GM18499 (cell line): ENCODE measurements around the gene SOX14.

Experiments
- ATAC-seq: cut with Tn5 transposase; IDR thresholded peaks from one replicate; pipeline ENCODE4 v1.9.1; 2021; ENCODE audit warnings: moderate number of reproducible peaks; ENCODE audit not compliant: insufficient read depth, unreplicated experiment

SOX14 gene

DNA sequence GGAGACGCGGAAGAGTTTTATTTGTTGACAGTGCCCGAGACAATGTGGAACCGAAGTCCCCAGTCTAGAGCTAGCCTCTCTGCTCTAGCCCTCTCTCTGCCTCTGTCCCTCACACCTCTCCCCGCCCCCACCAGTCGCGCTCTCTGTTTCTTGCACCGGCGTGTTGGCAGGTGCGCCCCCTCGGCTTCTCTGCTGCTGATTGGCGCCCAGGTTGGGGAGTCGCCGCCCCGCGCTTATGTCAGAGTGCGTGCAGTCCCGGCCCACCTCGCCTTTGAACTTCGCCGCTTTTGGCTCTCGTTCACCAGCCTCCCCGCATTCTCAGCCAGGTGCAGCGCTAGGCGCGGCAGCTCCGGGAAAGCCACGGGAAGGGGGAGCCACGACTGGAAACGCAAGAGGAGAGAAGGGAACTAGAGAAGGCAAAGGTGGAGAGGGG lies at the start of gene SOX14:
Gene SOX14, plus strand, starts transcription at position 315 of the 433 bp plus-strand sequence. CDS start 470 bp downstream, outside the sequence.
- ATAC-seq: no peak

GRCh38 chr3:137714551-137714950 lies 49.6 kb upstream of the SOX14 start:
- ATAC-seq: no peak

DNA sequence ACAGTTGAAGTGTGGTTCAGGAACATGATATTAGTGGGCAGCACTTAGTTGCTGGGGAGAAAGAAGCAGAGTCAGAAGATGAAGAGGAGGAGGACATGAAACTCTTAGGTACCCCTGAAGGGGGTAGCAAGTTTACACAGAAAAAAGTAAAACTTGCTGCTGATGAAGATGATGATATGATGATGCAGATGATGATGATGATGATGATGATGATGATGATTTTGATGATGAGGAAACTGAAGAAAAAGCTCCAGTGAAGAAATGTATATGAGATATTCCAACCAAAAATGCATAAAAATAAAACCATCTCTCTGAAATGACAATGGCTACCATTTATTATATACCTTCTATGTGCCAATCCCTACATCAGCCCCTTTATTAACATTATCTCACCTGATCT lies 39.9 kb upstream of the SOX14 start:
- ATAC-seq: no peak

DNA sequence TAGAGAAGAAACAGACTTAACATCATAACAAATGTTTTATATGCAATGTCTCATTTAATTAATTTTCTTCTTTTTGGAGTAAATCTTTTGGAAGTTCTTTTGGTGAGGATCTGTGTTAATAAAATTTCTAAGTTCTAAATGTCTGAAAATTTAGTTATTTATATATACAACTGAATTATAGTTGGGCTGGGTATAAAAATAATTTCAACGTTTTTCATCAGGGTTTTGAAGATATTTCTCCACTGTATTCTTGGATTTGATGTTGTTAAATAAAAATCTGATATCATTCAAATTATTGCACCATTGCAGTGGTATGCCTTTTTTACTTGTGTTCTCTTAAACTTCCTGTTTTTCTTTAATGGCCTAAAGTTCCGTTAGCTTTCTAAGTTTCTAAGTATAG lies 26.9 kb upstream of the SOX14 start:
- ATAC-seq: no peak

GRCh38 chr3:137738710-137739109 lies 25.4 kb upstream of the SOX14 start:
- ATAC-seq: no peak

DNA sequence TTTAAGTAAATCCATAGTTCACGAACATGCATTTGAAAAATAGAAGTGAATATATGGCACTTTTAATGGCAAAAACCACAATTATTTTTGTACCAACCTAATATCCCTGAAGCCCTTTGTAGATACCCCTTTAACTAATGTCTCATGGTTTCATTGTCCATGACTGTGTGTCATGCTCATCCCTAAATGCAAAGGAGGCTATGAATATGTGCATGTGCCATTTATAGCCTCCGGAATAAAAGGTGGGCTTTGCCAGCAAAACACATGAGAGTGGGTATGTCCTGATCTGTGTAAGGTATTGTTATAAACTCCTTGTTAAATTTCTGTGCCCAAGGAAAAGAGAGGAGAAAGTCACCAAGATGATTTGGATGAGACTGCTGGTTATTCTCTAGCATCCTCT lies 20.5 kb upstream of the SOX14 start:
- no peak for ATAC-seq

- no peak for ATAC-seq
Measured at GRCh38 chr3:137746808-137747207, 17.3 kb upstream of the SOX14 start.

- ATAC-seq: no peak
Measured at GRCh38 chr3:137759505-137759904, 4.6 kb upstream of the SOX14 start.

GRCh38 chr3:137760341-137761098 lies 3.6 kb upstream of the SOX14 start:
- no peak for ATAC-seq

DNA sequence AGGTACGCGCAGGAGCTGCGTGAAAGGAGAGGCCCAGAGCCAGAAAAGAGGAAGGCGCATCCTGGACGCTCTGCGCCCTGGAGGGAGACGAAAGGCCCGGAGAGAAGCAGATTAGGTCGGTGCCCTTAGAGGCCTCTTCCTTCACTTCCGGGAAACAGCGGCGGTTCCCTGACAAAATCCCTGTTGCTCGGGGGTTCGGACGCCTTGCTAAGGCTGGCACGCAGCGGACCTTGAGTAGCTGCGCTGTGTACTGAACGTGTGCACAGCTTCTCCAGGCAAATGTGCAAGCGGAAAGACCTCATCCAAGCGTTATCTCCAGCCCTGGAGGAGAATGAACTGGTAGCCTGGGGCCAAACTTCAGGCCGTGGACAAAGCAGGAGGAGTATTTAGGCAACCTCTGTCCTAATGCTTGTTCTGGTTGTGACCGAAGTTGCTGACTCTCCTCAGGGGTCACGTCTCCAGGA lies 3.0 kb upstream of the SOX14 start:
- ATAC-seq: no peak

GRCh38 chr3:137761563-137762503 lies 2.3 kb upstream of the SOX14 start:
- ATAC-seq: no peak

GRCh38 chr3:137762674-137763593 lies 1.2 kb upstream of the SOX14 start:
- no peak for ATAC-seq

GRCh38 chr3:137763594-137763938 lies 549 bp upstream of the SOX14 start:
- ATAC-seq: no peak

- no peak for ATAC-seq
Measured at GRCh38 chr3:137764563-137765309, 621 bp downstream of the SOX14 start.

DNA sequence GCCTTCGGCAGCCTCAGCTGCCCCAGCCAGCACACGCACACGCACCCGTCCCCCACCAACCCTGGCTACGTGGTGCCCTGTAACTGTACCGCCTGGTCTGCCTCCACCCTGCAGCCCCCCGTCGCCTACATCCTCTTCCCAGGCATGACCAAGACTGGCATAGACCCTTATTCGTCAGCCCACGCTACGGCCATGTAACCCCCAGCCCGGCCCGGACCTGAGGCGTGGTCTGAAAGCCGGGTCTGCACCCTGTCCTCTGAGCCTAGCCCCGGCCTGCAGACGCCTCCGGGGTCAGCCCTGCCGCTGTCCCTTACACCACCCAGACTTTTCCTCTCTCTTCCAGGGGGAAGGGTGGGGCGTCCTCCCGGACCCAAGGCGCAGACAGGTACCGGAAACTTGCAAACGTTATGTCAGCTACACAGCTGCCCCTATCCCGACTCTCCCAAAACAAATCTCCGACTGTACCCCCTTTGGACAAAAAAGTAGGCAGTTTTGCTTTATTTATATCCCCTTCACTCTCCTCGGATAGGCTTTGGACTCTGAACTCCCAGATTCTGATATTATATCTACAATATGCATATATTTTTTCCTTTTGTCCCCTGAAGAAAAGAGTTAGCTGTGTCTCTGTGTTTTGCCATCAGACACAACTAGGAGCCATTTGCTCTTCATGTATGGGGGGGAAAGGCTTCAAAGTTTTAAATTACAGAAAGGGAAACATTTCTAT lies 1.4 kb downstream of the SOX14 start:
- ATAC-seq: no peak

DNA sequence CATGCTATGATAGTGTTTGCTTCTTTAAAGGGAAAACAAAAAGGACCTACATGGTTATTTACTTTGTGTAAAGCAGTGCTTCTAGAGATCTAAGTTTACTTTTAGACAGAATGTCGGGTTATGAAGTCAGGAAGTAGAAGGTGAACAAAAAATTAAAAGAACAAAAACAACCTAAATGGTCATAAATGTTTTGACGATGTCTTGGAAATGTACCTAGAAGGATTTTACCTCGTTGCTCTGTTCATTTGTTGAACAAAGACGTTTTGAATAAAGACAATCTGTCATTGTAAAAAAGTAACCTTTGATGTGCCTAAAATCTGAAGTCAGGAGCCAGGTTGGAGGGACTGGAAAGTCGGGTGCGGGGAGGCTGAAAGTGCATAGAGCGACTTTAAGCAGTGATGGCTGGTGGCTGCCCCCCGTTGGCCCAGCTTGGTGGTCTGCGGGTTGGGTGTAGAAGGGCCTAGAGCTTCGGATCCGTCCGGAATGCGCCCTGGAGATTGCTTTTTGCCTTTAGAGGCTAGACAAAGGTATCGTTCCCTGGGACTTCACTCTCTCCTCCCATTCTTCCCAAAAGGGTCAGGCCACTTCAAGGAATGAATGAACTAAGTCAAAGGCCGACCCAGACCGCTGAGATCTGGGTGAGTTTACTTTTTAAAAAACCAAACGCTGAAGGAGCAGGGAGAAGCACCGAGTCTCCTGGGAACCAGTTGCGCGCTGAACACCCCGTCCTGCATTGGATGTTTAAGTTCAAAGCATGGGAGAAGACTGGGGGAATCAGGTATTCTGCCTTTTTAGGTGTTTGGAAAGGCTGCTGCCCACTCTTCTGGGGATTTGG lies 2.1 kb downstream of the SOX14 start:
- ATAC-seq: no peak

GRCh38 chr3:137766876-137767537 lies 2.9 kb downstream of the SOX14 start:
- ATAC-seq: no peak
